Measurements from ENCODE around the gene SGMS2.
A peak's percentile ranks its signal among the peaks of the same experiment; 100 is the strongest.

The SGMS2 gene

DNA sequence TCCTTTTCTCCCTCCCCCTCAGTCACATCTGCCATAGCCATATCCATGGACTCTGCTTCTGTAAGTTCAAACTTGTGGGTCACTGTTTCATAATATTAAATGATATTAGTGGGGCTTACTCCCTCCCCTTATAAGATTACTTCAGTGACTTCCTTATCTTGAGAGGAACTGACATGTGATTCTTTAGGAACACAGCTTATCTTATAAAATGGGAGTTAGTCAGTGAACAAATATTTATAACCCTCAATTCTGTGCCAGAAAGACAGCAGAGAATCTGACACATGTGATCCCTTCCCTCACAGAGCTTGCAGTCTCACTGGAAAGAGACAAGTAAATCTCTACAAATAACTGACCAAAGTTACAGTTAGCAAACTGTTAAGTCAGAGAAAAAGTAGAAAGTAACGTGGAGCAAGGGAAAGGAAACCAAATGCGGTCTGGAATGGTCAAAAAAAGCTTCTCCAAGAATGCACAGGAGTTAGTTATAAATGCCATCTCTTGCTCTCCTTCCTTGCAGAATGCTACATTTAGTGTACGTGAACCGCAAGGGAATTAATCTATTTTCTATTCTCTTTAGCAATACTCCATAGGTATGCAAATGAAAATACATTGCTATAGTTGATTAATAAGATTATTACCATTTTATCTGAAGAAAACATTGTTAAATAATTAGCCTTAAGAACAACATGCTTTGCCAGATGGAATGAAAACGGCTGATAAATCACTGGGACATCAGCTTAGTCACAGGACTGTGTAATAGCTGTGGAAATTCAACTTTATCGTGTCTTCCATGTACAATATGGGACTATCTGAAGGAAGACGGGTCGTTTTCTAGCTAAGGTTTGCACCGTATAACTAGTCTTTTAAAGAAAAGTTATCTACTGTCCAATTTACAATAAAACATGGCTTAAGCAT lies 29.0 kb downstream of the SGMS2 start:
- H3K27ac ChIP-seq = peak overlapping the region; percentile 46
- TF ChIP-seq, protein P1, sequence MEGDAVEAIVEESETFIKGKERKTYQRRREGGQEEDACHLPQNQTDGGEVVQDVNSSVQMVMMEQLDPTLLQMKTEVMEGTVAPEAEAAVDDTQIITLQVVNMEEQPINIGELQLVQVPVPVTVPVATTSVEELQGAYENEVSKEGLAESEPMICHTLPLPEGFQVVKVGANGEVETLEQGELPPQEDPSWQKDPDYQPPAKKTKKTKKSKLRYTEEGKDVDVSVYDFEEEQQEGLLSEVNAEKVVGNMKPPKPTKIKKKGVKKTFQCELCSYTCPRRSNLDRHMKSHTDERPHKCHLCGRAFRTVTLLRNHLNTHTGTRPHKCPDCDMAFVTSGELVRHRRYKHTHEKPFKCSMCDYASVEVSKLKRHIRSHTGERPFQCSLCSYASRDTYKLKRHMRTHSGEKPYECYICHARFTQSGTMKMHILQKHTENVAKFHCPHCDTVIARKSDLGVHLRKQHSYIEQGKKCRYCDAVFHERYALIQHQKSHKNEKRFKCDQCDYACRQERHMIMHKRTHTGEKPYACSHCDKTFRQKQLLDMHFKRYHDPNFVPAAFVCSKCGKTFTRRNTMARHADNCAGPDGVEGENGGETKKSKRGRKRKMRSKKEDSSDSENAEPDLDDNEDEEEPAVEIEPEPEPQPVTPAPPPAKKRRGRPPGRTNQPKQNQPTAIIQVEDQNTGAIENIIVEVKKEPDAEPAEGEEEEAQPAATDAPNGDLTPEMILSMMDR (IDR thresholded peaks at IDR 0.05) = no peak

DNA sequence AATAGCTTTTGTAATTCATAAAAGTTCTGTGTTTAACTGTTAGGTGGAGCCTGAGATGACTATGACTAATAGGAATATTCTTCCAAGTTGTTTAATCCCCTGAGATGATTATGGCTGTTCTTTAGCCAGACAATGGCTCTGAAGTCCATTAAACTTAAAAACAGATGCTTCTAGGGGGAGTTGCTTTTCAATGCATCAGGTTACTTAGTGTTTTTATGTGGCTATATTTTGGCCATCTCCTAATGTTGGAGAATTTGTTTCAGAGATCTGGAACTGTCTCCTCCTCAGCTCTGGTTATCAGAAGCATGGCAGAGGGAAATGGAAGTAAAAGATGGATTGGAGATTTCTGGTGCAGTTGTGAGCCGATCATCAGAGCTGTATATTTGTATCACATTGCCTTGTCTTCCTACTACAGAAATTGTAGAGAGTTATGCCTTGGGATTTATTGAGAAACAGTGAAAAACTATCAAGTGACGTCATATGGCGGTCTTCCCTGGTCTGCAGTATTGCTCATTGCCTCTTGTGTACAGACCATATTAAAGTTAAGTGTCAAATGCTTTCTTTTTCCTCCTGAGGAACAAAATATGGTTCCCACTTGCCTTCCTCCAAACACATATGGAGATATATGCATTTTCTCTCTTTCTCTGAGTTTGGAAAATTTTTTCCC lies 29.8 kb downstream of the SGMS2 start:
- Histone ChIP-seq H3K4me1 (ENCODE audit: control insufficient read depth in 1 of 2, insufficient read depth in 1 of 2, low read depth in 1 of 2, low read length in 1 of 2) (peaks cover 0 to 10% of the 10 kb centered on the region in 2 experiments), H3K4me3 (ENCODE audit: low read depth in 1 of 2, low read length in 1 of 2) (no peak overlapping the region), H3K27ac (no peak overlapping the region), H3K9me3 (no peaks in the 10 kb centered on the region), H3K27me3 (no peaks in the 10 kb centered on the region), H3K36me3 (peaks cover 5% of the 10 kb centered on the region)
- TF ChIP-seq, protein P1 (IDR thresholded peaks at IDR 0.05) = no peak

More for the DNA sequence above, 29.0 kb downstream of the SGMS2 start:
- Histone ChIP-seq H3K4me1 (ENCODE audit: control insufficient read depth in 1 of 2, insufficient read depth in 1 of 2, low read depth in 1 of 2, low read length in 1 of 2) (peaks cover 0 to 10% of the 10 kb centered on the region in 2 experiments), H3K27me3 (no peaks in the 10 kb centered on the region), H3K4me3 (ENCODE audit: low read depth in 1 of 2, low read length in 1 of 2) (no peak overlapping the region), H3K9me3 (no peaks in the 10 kb centered on the region), H3K36me3 (no peaks in the 10 kb centered on the region)

DNA sequence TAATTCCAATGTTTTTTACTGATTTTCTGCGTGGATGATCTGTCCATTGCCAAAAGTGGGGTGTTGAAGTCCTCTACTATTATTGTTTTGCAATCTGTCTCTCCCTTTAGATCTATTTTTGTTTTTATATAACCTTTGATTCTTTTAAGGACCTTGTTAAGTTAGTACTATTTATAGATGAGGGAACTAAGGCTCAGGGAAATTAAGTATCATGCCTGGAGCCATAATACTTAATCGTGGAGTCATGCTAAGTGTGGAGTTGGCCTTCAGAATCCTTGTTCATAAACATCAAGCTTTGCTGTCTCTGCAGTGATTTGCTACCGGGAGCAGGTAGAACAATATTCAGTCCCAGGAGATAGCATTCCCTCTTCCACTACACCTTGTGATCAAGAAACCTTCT lies 31.0 kb downstream of the SGMS2 start:
- H3K27ac ChIP-seq = no peak overlapping the region
- TF ChIP-seq, protein P1 (IDR thresholded peaks at IDR 0.05) = no peak
- H3K9me3 ChIP-seq = no peaks in the 10 kb centered on the region
- no peak overlapping the region for H3K4me3 ChIP-seq (ENCODE audit: low read depth in 1 of 2, low read length in 1 of 2)
- H3K27me3 ChIP-seq = no peaks in the 10 kb centered on the region
- peaks cover 14% of the 10 kb centered on the region for H3K36me3 ChIP-seq
- H3K4me1 ChIP-seq (ENCODE audit: control insufficient read depth in 1 of 2, insufficient read depth in 1 of 2, low read depth in 1 of 2, low read length in 1 of 2) = peaks cover 0 to 10% of the 10 kb centered on the region in 2 experiments

DNA sequence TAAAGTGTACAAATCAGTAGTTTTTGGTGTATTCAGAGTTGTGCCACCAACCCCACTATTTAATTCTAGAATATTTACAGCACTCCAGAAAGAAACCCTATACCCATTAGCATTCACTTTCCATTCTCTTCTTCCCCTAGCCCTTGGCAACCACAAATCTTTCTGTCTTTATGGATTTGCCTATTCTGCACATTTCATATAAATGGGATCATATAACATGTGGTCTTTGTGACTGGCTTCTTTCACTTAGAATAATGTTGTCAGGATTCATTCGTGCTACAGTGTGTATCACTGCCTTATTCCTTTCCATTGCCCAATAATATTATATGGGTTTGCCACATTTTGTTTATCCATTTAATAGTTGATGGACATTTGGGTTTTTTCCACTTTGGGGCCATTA lies 32.2 kb downstream of the SGMS2 start:
- peaks cover 17% of the 10 kb centered on the region for H3K36me3 ChIP-seq
- no peak overlapping the region for H3K4me3 ChIP-seq (ENCODE audit: low read depth in 1 of 2, low read length in 1 of 2)
- H3K27ac ChIP-seq = no peak overlapping the region
- TF ChIP-seq, protein P1 (IDR thresholded peaks at IDR 0.05) = no peak
- no peaks in the 10 kb centered on the region for H3K27me3 ChIP-seq
- H3K9me3 ChIP-seq = no peaks in the 10 kb centered on the region
- H3K4me1 ChIP-seq (ENCODE audit: control insufficient read depth in 1 of 2, insufficient read depth in 1 of 2, low read depth in 1 of 2, low read length in 1 of 2) = peaks cover 0 to 10% of the 10 kb centered on the region in 2 experiments

DNA sequence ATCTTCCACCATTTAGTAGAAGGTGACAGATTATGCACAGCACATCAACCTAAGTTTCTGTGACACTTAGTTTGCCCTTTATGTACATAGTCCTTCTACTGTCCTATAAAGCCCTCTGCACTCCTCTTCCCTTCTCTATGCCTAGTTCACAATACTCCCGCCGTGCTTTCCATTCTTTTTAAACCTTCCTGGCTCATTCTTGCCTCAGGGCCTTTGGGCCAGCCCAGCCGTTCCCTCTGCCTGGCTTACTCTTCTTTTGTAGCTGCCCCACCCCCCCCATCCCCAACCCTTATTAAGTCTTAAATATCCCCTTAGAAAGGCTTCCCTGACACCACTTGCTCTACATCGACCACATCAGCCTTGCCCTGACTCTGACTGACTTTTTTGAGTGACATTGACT lies 33.0 kb downstream of the SGMS2 start:
- Histone ChIP-seq H3K27ac (no peak overlapping the region), H3K36me3 (peaks cover 19% of the 10 kb centered on the region), H3K9me3 (no peaks in the 10 kb centered on the region), H3K4me1 (ENCODE audit: control insufficient read depth in 1 of 2, insufficient read depth in 1 of 2, low read depth in 1 of 2, low read length in 1 of 2) (peaks cover 0 to 10% of the 10 kb centered on the region in 2 experiments), H3K27me3 (no peaks in the 10 kb centered on the region), H3K4me3 (ENCODE audit: low read depth in 1 of 2, low read length in 1 of 2) (no peak overlapping the region)
- TF ChIP-seq, protein P1 (IDR thresholded peaks at IDR 0.05) = no peak
